Activated B cell treated with CpG ODN at 0.5 μM for 24 hours (primary cell): ENCODE data around the gene NCF2. TPM values are rescaled to one million over a fixed set of nuclear protein-coding genes. Genes with fewer than 3 reads are reported as not detected.

ENCODE experiments used
- ATAC-seq: fragments of 200-7000 bp; cut with Tn5 transposase; one replicate; pipeline ENCODE4 v1.10.0; 2021; ENCODE audit warnings: low read depth, mild to moderate bottlenecking, moderate library complexity
- CTCF ChIA-PET: fragments of 350-600 bp; sonication (Branson Sonifier 250); formaldehyde crosslinking; loops from one replicate; lab custom pipeline; 2021; ENCODE audit warnings: antibody characterized with exemption; lab: Charles Lee
- POLR2A ChIA-PET: fragments of 350-600 bp; sonication (Branson Sonifier 250); formaldehyde crosslinking; loops from one replicate; lab custom pipeline; 2021; ENCODE audit warnings: antibody characterized with exemption; lab: Charles Lee
- DNase-seq: peaks from one replicate; pipeline ENCODE4 v3.0.0; 2022
- H3K27ac Mint-ChIP-seq: one replicate; pipeline ENCODE4 v1.8.0; 2020; ENCODE audit warnings: mixed read lengths
- H3K27me3 Mint-ChIP-seq: one replicate; pipeline ENCODE4 v1.8.0; 2021; ENCODE audit warnings: mixed read lengths
- H3K36me3 Mint-ChIP-seq: one replicate; pipeline ENCODE4 v1.8.0; 2021; ENCODE audit warnings: low read depth, mixed read lengths
- H3K4me1 Mint-ChIP-seq: one replicate; pipeline ENCODE4 v1.8.0; 2021; ENCODE audit warnings: mixed read lengths
- H3K4me3 Mint-ChIP-seq: one replicate; pipeline ENCODE4 v1.8.0; 2020; ENCODE audit warnings: mild to moderate bottlenecking, mixed read lengths
- H3K9me3 Mint-ChIP-seq: one replicate; pipeline ENCODE4 v1.8.0; 2020; ENCODE audit warnings: mixed read lengths
- CTCF ChIP-seq: fragments of 200-600 bp; IDR thresholded peaks from one replicate; pipeline ENCODE4 v1.8.0; 2022; ENCODE audit warnings: antibody characterized with exemption, mild to moderate bottlenecking
- intact Hi-C: fragments of 100-400 bp; cut with micrococcal nuclease; formaldehyde crosslinking; loops from one replicate; pipeline ENCODE4 v1.15.1; 2024
- total RNA-seq: library from RNA; stranded (reverse); gene quantifications from 2 replicates; pipeline ENCODE4 v1.2.3, GENCODE V29; 2022

Gene NCF2
- total RNA-seq, 1 donor from 2014 or later = 101 TPM

GRCh38 chr1:183522104-183522503 is 68.2 kb downstream of the NCF2 start:
- intact Hi-C loops = no loop called here
- ChIA-PET CTCF (interaction anchor here (0.7 kb wide), 1 partner anchor 101 kb away, joined by 3 read pairs; no protein-coding TSS in a partner anchor), POLR2A (interaction anchor here (0.7 kb wide), 2 partner anchors 12 to 28 kb away, joined by 3 to 7 read pairs; no protein-coding TSS in a partner anchor)
- no peak for TF ChIP-seq CTCF
- DNase-seq = no peak
- H3K4me1 Mint-ChIP-seq = peaks cover 4% of the 10 kb centered on the region
- no peak overlapping the region for H3K27ac Mint-ChIP-seq
- no peaks in the 10 kb centered on the region for H3K27me3 Mint-ChIP-seq
- H3K36me3 Mint-ChIP-seq = peaks cover 76% of the 10 kb centered on the region
- H3K9me3 Mint-ChIP-seq = no peaks in the 10 kb centered on the region
- no peak for ATAC-seq
- no peak overlapping the region for H3K4me3 Mint-ChIP-seq

GRCh38 chr1:183520379-183520778 is 69.9 kb downstream of the NCF2 start:
- TF ChIP-seq CTCF = no peak
- DNase-seq (no peak), ATAC-seq (no peak)
- ChIA-PET POLR2A (no interaction called here), CTCF (interaction anchor here (1.2 kb wide), 1 partner anchor 19 kb away, joined by 3 read pairs; no protein-coding TSS in a partner anchor)
- no peak overlapping the region for H3K4me3 Mint-ChIP-seq
- peaks cover 81% of the 10 kb centered on the region for H3K36me3 Mint-ChIP-seq
- no peaks in the 10 kb centered on the region for H3K9me3 Mint-ChIP-seq
- no peak overlapping the region for H3K27ac Mint-ChIP-seq
- intact Hi-C loops = no loop called here
- H3K4me1 Mint-ChIP-seq = peaks cover 4% of the 10 kb centered on the region
- H3K27me3 Mint-ChIP-seq = no peaks in the 10 kb centered on the region

- DNase-seq = no peak
- Mint-ChIP-seq H3K27me3 (no peaks in the 10 kb centered on the region), H3K4me3 (no peak overlapping the region), H3K27ac (no peak overlapping the region), H3K4me1 (peaks cover 4% of the 10 kb centered on the region), H3K36me3 (peaks cover 70% of the 10 kb centered on the region), H3K9me3 (no peaks in the 10 kb centered on the region)
- ChIA-PET CTCF (no interaction called here), POLR2A (interaction anchor here (1.1 kb wide), 1 partner anchor 45 kb away, joined by 3 read pairs; the partner anchor contains the start of gene SMG7)
- intact Hi-C loops = no loop called here
- TF ChIP-seq CTCF = no peak
- no peak for ATAC-seq
Measured at GRCh38 chr1:183517401-183517800, 72.9 kb downstream of the NCF2 start.

GRCh38 chr1:183516725-183517124 is 73.5 kb downstream of the NCF2 start:
- DNase-seq (no peak), ATAC-seq (no peak)
- Mint-ChIP-seq H3K4me3 (no peak overlapping the region), H3K36me3 (peaks cover 69% of the 10 kb centered on the region), H3K4me1 (peaks cover 6% of the 10 kb centered on the region), H3K9me3 (no peaks in the 10 kb centered on the region), H3K27ac (no peak overlapping the region), H3K27me3 (no peaks in the 10 kb centered on the region)
- ChIA-PET POLR2A (no interaction called here), CTCF (interaction anchor here (1.0 kb wide), 1 partner anchor 93 kb away, joined by 3 read pairs; no protein-coding TSS in a partner anchor)
- no peak for TF ChIP-seq CTCF
- intact Hi-C loops = no loop called here

- ChIA-PET POLR2A (no interaction called here), CTCF (no interaction called here)
- H3K27ac Mint-ChIP-seq = no peak overlapping the region
- no peaks in the 10 kb centered on the region for H3K27me3 Mint-ChIP-seq
- H3K9me3 Mint-ChIP-seq = no peaks in the 10 kb centered on the region
- TF ChIP-seq CTCF = no peak
- intact Hi-C loops = no loop called here
- H3K4me3 Mint-ChIP-seq = no peak overlapping the region
- peaks cover 8% of the 10 kb centered on the region for H3K4me1 Mint-ChIP-seq
- ATAC-seq (no peak), DNase-seq (no peak)
- peaks cover 62% of the 10 kb centered on the region for H3K36me3 Mint-ChIP-seq
Measured at GRCh38 chr1:183515002-183515689, 75.1 kb downstream of the NCF2 start.
